ENCODE results near the gene TOX2. TPM values are rescaled to one million over a fixed set of nuclear protein-coding genes. Genes with fewer than 3 reads are reported as not detected.

Gene TOX2
- total RNA-seq, 6 experiments from 2014 or later = 1.5 to 5.0 (median 2.2) TPM

GRCh38 chr20:43972692-43973091, 58.0 kb downstream of the TOX2 start:
- ATAC-seq (no peak), DNase-seq (peak in 1 of 3 donors; percentile 29)
- Histone ChIP-seq H3K4me1 (no peaks in the 10 kb centered on the region), H3K27ac (no peak overlapping the region), H3K9me3 (no peaks in the 10 kb centered on the region), H3K4me3 (no peak overlapping the region), H3K36me3 (no peaks in the 10 kb centered on the region), H3K27me3 (no peaks in the 10 kb centered on the region)
- TF ChIP-seq CTCF (IDR thresholded peaks at IDR 0.05) = no peak
- no peak for TF ChIP-seq POLR2A (IDR thresholded peaks at IDR 0.05)
- intact Hi-C loops (cut with DNase I) = no loop called here
- WGBS (ENCODE audit: insufficient coverage, low coverage, low lambda C conversion rate, missing lambda C conversion rate) = 100% methylated on average over 1 of the region's 2 CpGs

- DNase-seq = peak in 1 of 3 donors; percentile 28
- 79% methylated on average over 2 of the region's 6 CpGs for WGBS (ENCODE audit: insufficient coverage, low coverage, low lambda C conversion rate, missing lambda C conversion rate)
- TF ChIP-seq CTCF (IDR thresholded peaks at IDR 0.05) (no peak), POLR2A (IDR thresholded peaks at IDR 0.05) (no peak)
Observed at GRCh38 chr20:43973231-43973630, 58.6 kb downstream of the TOX2 start.

GRCh38 chr20:43973671-43974450, 59.2 kb downstream of the TOX2 start:
- no peaks in the 10 kb centered on the region for H3K36me3 ChIP-seq
- intact Hi-C loops (cut with DNase I) = no loop called here
- H3K4me1 ChIP-seq = no peaks in the 10 kb centered on the region
- 40% methylated on average over 1 of the region's 8 CpGs for WGBS (ENCODE audit: insufficient coverage, low coverage, low lambda C conversion rate, missing lambda C conversion rate)
- no peak for TF ChIP-seq POLR2A (IDR thresholded peaks at IDR 0.05)
- no peak for TF ChIP-seq CTCF (IDR thresholded peaks at IDR 0.05)
- no peak overlapping the region for H3K4me3 ChIP-seq
- DNase-seq = peak in 1 of 3 donors; percentile 23
- no peak overlapping the region for H3K27ac ChIP-seq
- no peaks in the 10 kb centered on the region for H3K9me3 ChIP-seq
- ATAC-seq = no peak
- no peaks in the 10 kb centered on the region for H3K27me3 ChIP-seq

More at GRCh38 chr20:43973231-43973630, 58.6 kb downstream of the TOX2 start:
- H3K9me3 ChIP-seq = no peaks in the 10 kb centered on the region
- no peaks in the 10 kb centered on the region for H3K36me3 ChIP-seq
- no peaks in the 10 kb centered on the region for H3K27me3 ChIP-seq
- ATAC-seq = no peak
- H3K4me3 ChIP-seq = no peak overlapping the region
- H3K4me1 ChIP-seq = no peaks in the 10 kb centered on the region
- no peak overlapping the region for H3K27ac ChIP-seq
- intact Hi-C loops (cut with DNase I) = no loop called here

GRCh38 chr20:43974695-43975094, 60.0 kb downstream of the TOX2 start:
- intact Hi-C loops (cut with DNase I) = no loop called here
- Histone ChIP-seq H3K36me3 (no peaks in the 10 kb centered on the region), H3K4me3 (no peak overlapping the region), H3K27ac (no peak overlapping the region), H3K27me3 (no peaks in the 10 kb centered on the region), H3K4me1 (no peaks in the 10 kb centered on the region), H3K9me3 (no peaks in the 10 kb centered on the region)
- ATAC-seq = no peak
- no peak for DNase-seq
- WGBS (ENCODE audit: insufficient coverage, low coverage, low lambda C conversion rate, missing lambda C conversion rate) = 88% methylated on average over 4 of the region's 5 CpGs
- TF ChIP-seq POLR2A (IDR thresholded peaks at IDR 0.05) (no peak), CTCF (IDR thresholded peaks at IDR 0.05) (no peak)
